ENCODE results near the gene MAG. TPM values are rescaled to one million over a fixed set of nuclear protein-coding genes. Genes with fewer than 3 reads are reported as not detected.

The MAG gene
- total and polyA plus RNA-seq, 9 of the 15 experiments (the other 6 are each of a cell fraction or from before 2014, with no cell fraction given) = 0.11 to 10.0 (median 1.6) TPM

- TF ChIP-seq TFAP4 (CRISPR knock-in tag; IDR thresholded peaks at IDR 0.05; ENCODE audit: borderline replicate concordance) (peak; percentile 39; the same call in 1 of the 2 replicates), RHOXF2B (CRISPR knock-in tag; conservative IDR thresholded peaks at IDR 0.05) (no peak), ARHGAP35 (IDR thresholded peaks at IDR 0.05; ENCODE audit: partially characterized antibody) (no peak), TSC22D4 (tag; IDR thresholded peaks at IDR 0.05) (no peak), TARDBP (IDR thresholded peaks at IDR 0.05) (no peak), MCM5 (IDR thresholded peaks at IDR 0.05; ENCODE audit: low read depth) (no peak), TAL1 (IDR thresholded peaks at IDR 0.05) (no peak), HOMEZ (CRISPR knock-in tag; IDR thresholded peaks at IDR 0.05) (no peak), GABPB1 (CRISPR knock-in tag; IDR thresholded peaks at IDR 0.05) (no peak), ZNF277 (CRISPR knock-in tag; IDR thresholded peaks at IDR 0.05; ENCODE audit: borderline replicate concordance) (no peak), BRD4 (IDR thresholded peaks at IDR 0.05) (no peak), ZNF184 (CRISPR knock-in tag; IDR thresholded peaks at IDR 0.05) (no peak), ATF7 (IDR thresholded peaks at IDR 0.05) (no peak), MXD1 (CRISPR knock-in tag; IDR thresholded peaks at IDR 0.05; ENCODE audit: borderline replicate concordance, poor library complexity, severe bottlenecking) (no peak), ZNF592 (IDR thresholded peaks at IDR 0.05) (peak; percentile 73; the same call in 1 of the 2 replicates), GABPB2 (CRISPR knock-in tag; conservative IDR thresholded peaks at IDR 0.05) (no peak), MNT (conservative IDR thresholded peaks at IDR 0.05) (no peak; a peak in 1 of 4 replicates), KLF13 (tag; IDR thresholded peaks at IDR 0.05; ENCODE audit: borderline replicate concordance, low read depth) (0 out of 2 replicates have a peak, but pooled peaks have one; percentile 44), ZNF384 (IDR thresholded peaks at IDR 0.05; ENCODE audit: low read depth, low read length) (no peak)
These were observed 8.3 kb downstream of the MAG start (continued) for GRCh38 chr19:35300339-35300649.

Measured in K562 (cell line).